H1 (cell line): ENCODE measurements around the gene SF3B6. TPM values are rescaled to one million over a fixed set of nuclear protein-coding genes. Genes with fewer than 3 reads are reported as not detected.

Experiments used
- E2F6 ChIP-seq: IDR thresholded peaks from 2 replicates; pipeline ENCODE4 v1.6.1; 2012; ENCODE audit warnings: inconsistent platforms
- polyA plus RNA-seq, 7 experiments: library from polyadenylated mRNA; depleted of rRNA in 3 of 7; stranded (reverse) in 5 of 7; unstranded in 2 of 7; fragments of >200 nt in 5 of 7; fragments of 200-250 nt in 2 of 7; gene quantifications; 1 replicate in 5 of 7; 2 replicates in 1 of 7; 4 replicates in 1 of 7; pipeline versions ENCODE4 v1.2.1 to v1.2.3, GENCODE V29; 2011 to 2013; ENCODE audit warnings: missing spikeins in 2 of 7, mixed read lengths in 2 of 7
- total RNA-seq: library from RNA; stranded (reverse); fragmentation: NEBNext Ultra II Directional; extraction: Animal tissue kit (Norgen Biotek cat#: 25700); gene quantifications from 2 replicates; pipeline ENCODE4 v1.2.1, GENCODE V29; 2021

SF3B6 gene
- total and polyA plus RNA-seq, 2 of the 8 experiments (the other 6 are each of a cell fraction or from before 2014, with no cell fraction given) = 126 to 155 TPM

- no peak for TF ChIP-seq E2F6
Observed at GRCh38 chr2:24106786-24107185, 30.7 kb upstream of the SF3B6 start (continued).
